Smooth muscle cell (in vitro differentiated cells): ENCODE data around the gene PPARA. TPM values are rescaled to one million over a fixed set of nuclear protein-coding genes. Genes with fewer than 3 reads are reported as not detected.
"Not testable (repeated sequence)": the region's sequence is repeated elsewhere in the genome, so short reads cannot be mapped to it uniquely, and the experiment has no call there.

Experiments
- DNase-seq: peaks from one replicate; lab custom pipeline; 2025; ENCODE audit not compliant: unreplicated experiment; lab: John Stamatoyannopoulos, UW
- H2AFZ ChIP-seq: fragments of 200-600 bp; sonication (generic); 2 replicates; pipeline ENCODE4 v1.6.0; 2016; ENCODE audit warnings: antibody characterized with exemption, low read depth, mild to moderate bottlenecking
- H3F3A ChIP-seq: fragments of 200-600 bp; sonication (generic); 2 replicates; pipeline ENCODE4 v1.6.0; 2017; ENCODE audit warnings: antibody characterized with exemption, low read depth
- H3K27ac ChIP-seq: fragments of 200-600 bp; sonication (generic); 2 replicates; pipeline ENCODE4 v1.5.1; 2016; ENCODE audit warnings: low read depth, mild to moderate bottlenecking
- H3K27me3 ChIP-seq: fragments of 200-600 bp; sonication (generic); 2 replicates; pipeline ENCODE4 v1.6.1; 2016; ENCODE audit warnings: low read depth, mild to moderate bottlenecking
- H3K36me3 ChIP-seq: fragments of 200-600 bp; sonication (generic); 2 replicates; pipeline ENCODE4 v1.5.1; 2016; ENCODE audit warnings: low read depth
- H3K4me1 ChIP-seq: fragments of 200-600 bp; sonication (generic); 2 replicates; pipeline ENCODE4 v1.5.1; 2016; ENCODE audit warnings: low read depth
- H3K4me2 ChIP-seq: fragments of 200-600 bp; sonication (generic); 2 replicates; pipeline ENCODE4 v1.6.0; 2016; ENCODE audit warnings: mild to moderate bottlenecking
- H3K4me3 ChIP-seq: fragments of 200-600 bp; sonication (generic); 2 replicates; pipeline ENCODE4 v1.5.1; 2016; ENCODE audit warnings: mild to moderate bottlenecking
- H3K79me2 ChIP-seq: fragments of 200-600 bp; sonication (generic); 2 replicates; pipeline ENCODE4 v1.6.0; 2016; ENCODE audit warnings: low read depth, mild to moderate bottlenecking
- H3K9ac ChIP-seq: fragments of 200-600 bp; sonication (generic); 2 replicates; pipeline ENCODE4 v1.6.0; 2016; ENCODE audit warnings: low read depth
- H3K9me3 ChIP-seq: fragments of 200-600 bp; sonication (generic); replicated peaks from 2 replicates; pipeline ENCODE4 v1.5.1; 2016; ENCODE audit warnings: low read depth
- H4K20me1 ChIP-seq: fragments of 200-600 bp; sonication (generic); 2 replicates; pipeline ENCODE4 v1.6.0; 2016; ENCODE audit warnings: low read depth
- CTCF ChIP-seq: fragments of 200-600 bp; sonication (generic); IDR thresholded peaks from 2 replicates; pipeline ENCODE4 v1.5.1; 2017; ENCODE audit warnings: borderline replicate concordance, mild to moderate bottlenecking, antibody characterized with exemption; ENCODE audit not compliant: insufficient read depth, poor library complexity, severe bottlenecking
- WGBS: methylation state at CpG from one replicate; pipeline ENCODE4 v1.1.7; 2016; ENCODE audit warnings: low lambda C conversion rate; 5-methylcytosine and 5-hydroxymethylcytosine counted together
- polyA plus RNA-seq: library from polyadenylated mRNA; unstranded; fragments of >200 nt; fragmentation: Nextera tagmentation; extraction: Ambion mirVana; gene quantifications from 2 replicates; pipeline ENCODE4 v1.2.1, GENCODE V29; 2016
- total RNA-seq: library from RNA; depleted of rRNA; stranded (reverse); fragments of >200 nt; gene quantifications from 2 replicates; pipeline ENCODE4 v1.2.3, GENCODE V29; 2014

PPARA gene
- total and polyA plus RNA-seq, 2 experiments from 2014 or later: 9.2 to 18.0 TPM

GRCh38 chr22:46138058-46138797, 12.1 kb upstream of the PPARA start:
- H3K36me3 ChIP-seq: no peaks in the 10 kb centered on the region
- H3F3A ChIP-seq: no peaks in the 10 kb centered on the region
- H2AFZ ChIP-seq: no peak overlapping the region
- H4K20me1 ChIP-seq: no peaks in the 10 kb centered on the region
- H3K4me3 ChIP-seq: no peak overlapping the region
- 97% methylated on average over 14 of the region's 14 CpGs for WGBS
- H3K9ac ChIP-seq: no peak overlapping the region
- no peaks in the 10 kb centered on the region for H3K79me2 ChIP-seq
- no peaks in the 10 kb centered on the region for H3K27me3 ChIP-seq
- H3K4me1 ChIP-seq: no peaks in the 10 kb centered on the region
- no peak for TF ChIP-seq CTCF
- no peak for DNase-seq
- H3K9me3 ChIP-seq: no peaks in the 10 kb centered on the region
- H3K4me2 ChIP-seq: no peak overlapping the region
- H3K27ac ChIP-seq: no peak overlapping the region

GRCh38 chr22:46139417-46139816, 10.9 kb upstream of the PPARA start:
- WGBS: 64% methylated on average over 9 of the region's 9 CpGs
- H3K9me3 ChIP-seq, H3K4me3 ChIP-seq, H3F3A ChIP-seq, H3K27me3 ChIP-seq, H3K4me1 ChIP-seq, H4K20me1 ChIP-seq, H3K79me2 ChIP-seq, DNase-seq, H3K36me3 ChIP-seq, H3K4me2 ChIP-seq, H3K9ac ChIP-seq, H2AFZ ChIP-seq, H3K27ac ChIP-seq: not testable (repeated sequence)

GRCh38 chr22:46139895-46140350, 10.4 kb upstream of the PPARA start:
- no peak for TF ChIP-seq CTCF
- no peak overlapping the region for H2AFZ ChIP-seq
- H3K27me3 ChIP-seq: no peaks in the 10 kb centered on the region
- no peaks in the 10 kb centered on the region for H4K20me1 ChIP-seq
- no peak for DNase-seq
- no peak overlapping the region for H3K9ac ChIP-seq
- no peaks in the 10 kb centered on the region for H3K9me3 ChIP-seq
- no peak overlapping the region for H3K4me3 ChIP-seq
- WGBS: 93% methylated on average over 17 of the region's 17 CpGs
- H3K36me3 ChIP-seq: no peaks in the 10 kb centered on the region
- no peaks in the 10 kb centered on the region for H3F3A ChIP-seq
- H3K79me2 ChIP-seq: no peaks in the 10 kb centered on the region
- H3K27ac ChIP-seq: no peak overlapping the region
- H3K4me1 ChIP-seq: no peaks in the 10 kb centered on the region
- H3K4me2 ChIP-seq: no peak overlapping the region

GRCh38 chr22:46140989-46141928, 9.1 kb upstream of the PPARA start:
- no peak for TF ChIP-seq CTCF
- H3K9ac ChIP-seq: no peak overlapping the region
- H3K27me3 ChIP-seq: no peaks in the 10 kb centered on the region
- no peaks in the 10 kb centered on the region for H4K20me1 ChIP-seq
- no peak overlapping the region for H3K4me2 ChIP-seq
- no peak overlapping the region for H2AFZ ChIP-seq
- no peaks in the 10 kb centered on the region for H3K9me3 ChIP-seq
- H3F3A ChIP-seq: no peaks in the 10 kb centered on the region
- WGBS: 89% methylated on average over 16 of the region's 16 CpGs
- no peak overlapping the region for H3K4me3 ChIP-seq
- H3K36me3 ChIP-seq: no peaks in the 10 kb centered on the region
- no peaks in the 10 kb centered on the region for H3K79me2 ChIP-seq
- no peaks in the 10 kb centered on the region for H3K4me1 ChIP-seq
- no peak overlapping the region for H3K27ac ChIP-seq
- DNase-seq: no peak
